ENCODE data around the gene SGK1. TPM values are rescaled to one million over a fixed set of nuclear protein-coding genes. Genes with fewer than 3 reads are reported as not detected.

SGK1 gene
- total RNA-seq, 4 donors from 2014 or later, result 78.8 to 221 (median 164) TPM

DNA sequence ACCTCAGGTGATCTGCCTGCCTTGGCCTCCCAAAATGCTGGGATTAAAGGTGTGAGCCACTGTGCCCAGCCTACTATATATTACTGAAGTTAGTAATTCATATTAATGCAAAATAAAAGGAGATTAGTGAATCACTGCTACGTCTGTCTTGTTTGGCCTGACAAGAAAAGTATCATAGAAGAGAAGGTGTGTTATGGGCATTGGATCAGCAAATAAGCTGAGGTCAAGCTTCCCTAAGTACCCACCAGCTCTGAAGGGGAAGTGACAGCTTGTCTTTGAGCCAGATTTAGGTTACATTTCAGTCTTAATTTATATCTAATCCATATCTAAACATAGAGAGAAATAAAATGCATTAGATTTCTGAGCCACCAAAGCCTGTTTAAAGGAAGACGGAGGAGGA is 7.1 kb downstream of the SGK1 start:
- TF ChIP-seq, protein P1, sequence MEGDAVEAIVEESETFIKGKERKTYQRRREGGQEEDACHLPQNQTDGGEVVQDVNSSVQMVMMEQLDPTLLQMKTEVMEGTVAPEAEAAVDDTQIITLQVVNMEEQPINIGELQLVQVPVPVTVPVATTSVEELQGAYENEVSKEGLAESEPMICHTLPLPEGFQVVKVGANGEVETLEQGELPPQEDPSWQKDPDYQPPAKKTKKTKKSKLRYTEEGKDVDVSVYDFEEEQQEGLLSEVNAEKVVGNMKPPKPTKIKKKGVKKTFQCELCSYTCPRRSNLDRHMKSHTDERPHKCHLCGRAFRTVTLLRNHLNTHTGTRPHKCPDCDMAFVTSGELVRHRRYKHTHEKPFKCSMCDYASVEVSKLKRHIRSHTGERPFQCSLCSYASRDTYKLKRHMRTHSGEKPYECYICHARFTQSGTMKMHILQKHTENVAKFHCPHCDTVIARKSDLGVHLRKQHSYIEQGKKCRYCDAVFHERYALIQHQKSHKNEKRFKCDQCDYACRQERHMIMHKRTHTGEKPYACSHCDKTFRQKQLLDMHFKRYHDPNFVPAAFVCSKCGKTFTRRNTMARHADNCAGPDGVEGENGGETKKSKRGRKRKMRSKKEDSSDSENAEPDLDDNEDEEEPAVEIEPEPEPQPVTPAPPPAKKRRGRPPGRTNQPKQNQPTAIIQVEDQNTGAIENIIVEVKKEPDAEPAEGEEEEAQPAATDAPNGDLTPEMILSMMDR (IDR thresholded peaks at IDR 0.05; ENCODE audit: low read depth), result no peak

- TF ChIP-seq, protein P1 (IDR thresholded peaks at IDR 0.05; ENCODE audit: low read depth), result no peak
Observed at GRCh38 chr6:134309983-134310605, 7.8 kb downstream of the SGK1 start.

GRCh38 chr6:134309227-134309626 is 8.7 kb downstream of the SGK1 start:
- TF ChIP-seq, protein P1 (IDR thresholded peaks at IDR 0.05; ENCODE audit: low read depth), result no peak

DNA sequence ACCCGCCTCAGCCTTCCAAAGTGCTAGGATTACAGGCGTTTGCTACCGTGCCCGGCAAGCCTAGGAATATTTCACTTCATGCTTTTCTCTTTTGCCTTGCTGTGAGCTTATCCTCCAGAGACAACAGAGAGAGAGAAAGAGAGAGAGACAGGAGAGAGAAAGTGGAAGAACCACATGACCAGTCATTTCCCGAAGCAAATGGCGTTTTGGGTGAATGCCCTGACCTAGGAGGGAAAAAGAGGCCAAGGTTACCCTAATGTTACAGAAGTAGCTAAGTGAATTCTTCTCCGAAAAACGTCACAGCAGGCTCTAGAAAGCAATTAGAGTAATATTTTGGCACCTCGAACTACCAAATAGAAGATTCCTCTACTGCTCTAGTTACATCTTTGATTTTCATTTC is 9.1 kb downstream of the SGK1 start:
- TF ChIP-seq, protein P1 (IDR thresholded peaks at IDR 0.05; ENCODE audit: low read depth), result no peak

DNA sequence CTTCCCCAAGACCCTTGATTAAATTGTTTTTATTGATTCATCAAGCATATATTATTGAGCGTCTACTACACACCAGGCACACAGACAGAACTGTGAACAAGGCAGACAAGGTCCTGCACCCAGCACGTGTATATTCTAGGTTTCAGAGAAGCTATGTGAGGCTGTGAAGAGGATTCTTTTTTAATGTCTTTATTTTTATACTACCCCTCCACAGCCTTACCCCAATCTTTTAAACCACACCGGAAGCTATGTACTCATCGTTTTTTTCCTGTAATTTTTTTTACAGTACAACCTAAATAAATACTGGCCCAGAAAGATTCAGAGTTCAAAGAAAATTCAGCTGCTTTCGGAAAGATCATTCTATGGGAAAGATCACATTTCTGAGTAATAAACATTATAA is 10.0 kb downstream of the SGK1 start:
- TF ChIP-seq, protein P1 (IDR thresholded peaks at IDR 0.05; ENCODE audit: low read depth), result no peak

DNA sequence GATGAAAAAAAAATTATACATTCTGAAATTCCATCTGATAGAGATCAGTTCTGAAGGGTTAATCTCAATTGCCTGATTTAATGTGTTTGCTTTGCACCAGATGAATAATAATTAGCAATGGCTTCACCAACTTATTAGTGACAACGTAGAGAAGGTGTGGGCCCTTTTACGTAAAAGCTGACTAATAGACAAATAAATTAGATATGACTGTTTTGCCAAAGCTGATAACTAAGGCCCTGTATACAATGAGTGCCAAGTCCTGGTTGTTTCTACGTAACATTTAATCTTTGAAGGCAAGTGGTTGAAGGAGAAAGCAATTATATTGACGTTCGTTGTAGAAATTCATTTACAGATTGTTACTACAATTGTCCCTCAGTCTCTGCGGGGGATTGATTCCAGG is 10.8 kb downstream of the SGK1 start:
- TF ChIP-seq, protein P1 (IDR thresholded peaks at IDR 0.05; ENCODE audit: low read depth), result no peak

DNA sequence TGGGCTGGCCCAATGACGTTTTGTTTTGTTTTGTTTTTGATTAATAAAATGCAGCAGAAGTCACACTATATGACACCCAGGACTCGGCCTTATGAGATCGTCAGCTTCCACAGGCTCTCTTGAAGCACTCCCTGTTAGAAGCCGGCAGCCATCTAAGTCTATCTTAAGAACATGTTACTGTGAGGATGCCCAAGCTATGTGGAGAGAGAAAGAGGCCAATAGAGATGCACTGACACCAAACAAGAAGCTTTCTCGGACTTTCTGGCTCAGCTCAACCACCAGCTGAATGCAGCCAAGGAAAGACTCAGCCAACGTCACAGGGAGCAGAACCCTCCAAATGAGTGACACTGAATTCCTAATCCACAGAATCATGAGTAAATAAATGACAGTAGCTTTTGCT is 14.0 kb downstream of the SGK1 start:
- TF ChIP-seq, protein P1 (IDR thresholded peaks at IDR 0.05; ENCODE audit: low read depth), result no peak
